GM18868 (cell line): Measurements from ENCODE around the gene FER.

Experiments used
- ATAC-seq: cut with Tn5 transposase; IDR thresholded peaks from one replicate; pipeline ENCODE4 v1.9.1; 2021; ENCODE audit warnings: mild to moderate bottlenecking, moderate library complexity; ENCODE audit not compliant: unreplicated experiment

FER gene

GRCh38 chr5:109100971-109101370 lies 353.3 kb downstream of the FER start:
- ATAC-seq, result no peak

GRCh38 chr5:109102096-109102690 lies 354.5 kb downstream of the FER start:
- no peak for ATAC-seq

GRCh38 chr5:109105631-109106267 lies 358.1 kb downstream of the FER start:
- no peak for ATAC-seq

- ATAC-seq, result no peak
Observed at GRCh38 chr5:109111680-109112079, 364.0 kb downstream of the FER start.

GRCh38 chr5:109113608-109114007 lies 365.9 kb downstream of the FER start:
- ATAC-seq, result no peak

- no peak for ATAC-seq
Observed at GRCh38 chr5:109121225-109121624, 373.5 kb downstream of the FER start.

GRCh38 chr5:109125755-109126429 lies 378.2 kb downstream of the FER start:
- ATAC-seq, result no peak

- no peak for ATAC-seq
Observed at GRCh38 chr5:109126481-109126880, 378.8 kb downstream of the FER start.

GRCh38 chr5:109136906-109137305 lies 389.2 kb downstream of the FER start:
- no peak for ATAC-seq

GRCh38 chr5:109141222-109142200 lies 393.8 kb downstream of the FER start:
- ATAC-seq, result no peak

GRCh38 chr5:109143031-109143430 lies 395.3 kb downstream of the FER start:
- no peak for ATAC-seq

GRCh38 chr5:109145139-109145538 lies 397.4 kb downstream of the FER start:
- no peak for ATAC-seq

- no peak for ATAC-seq
Observed at GRCh38 chr5:109146591-109146990, 398.9 kb downstream of the FER start.

GRCh38 chr5:109152565-109152964 lies 404.9 kb downstream of the FER start:
- ATAC-seq, result no peak

GRCh38 chr5:109155625-109156024 lies 407.9 kb downstream of the FER start:
- ATAC-seq, result peak; percentile 77

- no peak for ATAC-seq
Observed at GRCh38 chr5:109156885-109157284, 409.2 kb downstream of the FER start.

GRCh38 chr5:109160468-109160867 lies 412.8 kb downstream of the FER start:
- ATAC-seq, result no peak

- peak; percentile 80 for ATAC-seq
Observed at GRCh38 chr5:109161914-109162683, 414.4 kb downstream of the FER start.

GRCh38 chr5:109163336-109163735 lies 415.6 kb downstream of the FER start:
- no peak for ATAC-seq

GRCh38 chr5:109164001-109164400 lies 416.3 kb downstream of the FER start:
- ATAC-seq, result peak; percentile 44
